ENCODE measurements around the gene C4orf50. TPM values are rescaled to one million over a fixed set of nuclear protein-coding genes. Genes with fewer than 3 reads are reported as not detected.

The C4orf50 gene
- total RNA-seq, 2 donors from 2014 or later = 0.13 TPM; not detected in 1

GRCh38 chr4:5943561-5943960 lies 74.7 kb downstream of the C4orf50 start:
- no peaks in the 10 kb centered on the region for H3K27me3 ChIP-seq
- TF ChIP-seq CTCF (IDR thresholded peaks at IDR 0.05) = no peak

GRCh38 chr4:5942947-5943346 lies 75.3 kb downstream of the C4orf50 start:
- no peak for TF ChIP-seq CTCF (IDR thresholded peaks at IDR 0.05)
- no peak for DNase-seq
- intact Hi-C loops (cut with DNase I) = no loop called here
- Histone ChIP-seq H3K27me3 (no peaks in the 10 kb centered on the region), H3K4me3 (no peak overlapping the region), H3K4me1 (no peaks in the 10 kb centered on the region), H3K36me3 (no peaks in the 10 kb centered on the region), H3K9ac (ENCODE audit: low read depth in 2 of 2, low read length in 2 of 2) (no peak overlapping the region), H3K27ac (no peak overlapping the region), H3K9me3 (no peaks in the 10 kb centered on the region)

More at GRCh38 chr4:5943561-5943960, 74.7 kb downstream of the C4orf50 start:
- H3K27ac ChIP-seq = no peak overlapping the region
- no peaks in the 10 kb centered on the region for H3K9me3 ChIP-seq
- DNase-seq = no peak
- no peaks in the 10 kb centered on the region for H3K4me1 ChIP-seq
- no peak overlapping the region for H3K9ac ChIP-seq (ENCODE audit: low read depth in 2 of 2, low read length in 2 of 2)
- no peak overlapping the region for H3K4me3 ChIP-seq
- intact Hi-C loops (cut with DNase I) = no loop called here
- H3K36me3 ChIP-seq = no peaks in the 10 kb centered on the region

GRCh38 chr4:5941601-5942000 lies 76.6 kb downstream of the C4orf50 start:
- Histone ChIP-seq H3K9me3 (no peaks in the 10 kb centered on the region), H3K27me3 (no peaks in the 10 kb centered on the region), H3K36me3 (no peaks in the 10 kb centered on the region), H3K4me1 (no peaks in the 10 kb centered on the region), H3K9ac (ENCODE audit: low read depth in 2 of 2, low read length in 2 of 2) (no peak overlapping the region), H3K27ac (no peak overlapping the region), H3K4me3 (no peak overlapping the region)
- intact Hi-C loops (cut with DNase I) = no loop called here
- no peak for DNase-seq
- TF ChIP-seq CTCF (IDR thresholded peaks at IDR 0.05) = no peak

GRCh38 chr4:5940470-5941203 lies 77.6 kb downstream of the C4orf50 start:
- no peak for TF ChIP-seq CTCF (IDR thresholded peaks at IDR 0.05)
- Histone ChIP-seq H3K36me3 (no peaks in the 10 kb centered on the region), H3K4me1 (no peaks in the 10 kb centered on the region), H3K4me3 (no peak overlapping the region), H3K9me3 (no peaks in the 10 kb centered on the region), H3K9ac (ENCODE audit: low read depth in 2 of 2, low read length in 2 of 2) (no peak overlapping the region), H3K27me3 (no peaks in the 10 kb centered on the region), H3K27ac (no peak overlapping the region)
- DNase-seq = no peak
- intact Hi-C loops (cut with DNase I) = no loop called here

DNA sequence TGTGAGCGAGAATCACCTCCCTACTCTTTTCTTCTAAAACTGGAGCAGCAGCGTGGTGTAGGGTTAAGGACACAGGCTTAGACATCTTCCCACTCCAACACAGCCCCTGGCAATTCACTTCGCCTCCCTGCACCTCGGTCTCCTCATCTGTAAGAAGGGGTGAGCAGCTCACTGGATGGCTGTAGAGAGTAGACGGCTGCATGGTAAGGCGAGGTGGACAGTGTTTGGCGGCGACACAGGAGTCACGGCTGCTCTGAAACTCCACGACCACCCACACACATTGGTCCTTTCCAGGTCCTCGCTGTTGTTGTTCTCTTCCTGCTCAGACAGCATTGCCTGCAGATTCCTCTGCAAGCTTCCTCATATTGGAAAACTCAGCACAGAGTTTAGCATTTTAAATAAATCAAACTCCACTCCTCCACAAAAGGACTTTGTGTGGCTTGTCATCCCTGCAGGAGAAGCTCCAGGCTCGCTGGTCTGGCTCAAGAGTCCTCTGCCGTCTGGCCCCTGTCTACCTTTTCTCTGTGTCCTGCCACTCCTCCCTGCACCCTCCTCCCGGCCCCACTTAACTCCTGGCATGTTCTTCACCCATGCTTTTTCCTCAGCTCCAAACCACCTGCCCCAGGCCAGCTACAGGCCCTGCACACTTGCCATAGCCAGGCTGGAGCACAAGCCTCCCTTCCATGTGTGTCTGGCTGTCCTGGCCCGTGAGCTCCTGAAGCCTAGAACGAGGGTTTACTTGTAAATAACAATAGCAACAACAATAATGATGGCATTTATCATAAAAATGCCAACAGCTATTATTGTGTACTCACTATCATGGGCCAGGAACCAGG lies 84.0 kb downstream of the C4orf50 start:
- no peaks in the 10 kb centered on the region for H3K36me3 ChIP-seq
- H3K4me3 ChIP-seq = no peak overlapping the region
- no peaks in the 10 kb centered on the region for H3K4me1 ChIP-seq
- no peak for DNase-seq
- no peak overlapping the region for H3K9ac ChIP-seq (ENCODE audit: low read depth in 2 of 2, low read length in 2 of 2)
- H3K27me3 ChIP-seq = no peaks in the 10 kb centered on the region
- intact Hi-C loops (cut with DNase I) = no loop called here
- no peaks in the 10 kb centered on the region for H3K9me3 ChIP-seq
- no peak for TF ChIP-seq CTCF (IDR thresholded peaks at IDR 0.05)
- H3K27ac ChIP-seq = no peak overlapping the region

All from colonic mucosa (tissue), 4 donors.